HUES48 (cell line): ENCODE data around the gene SOX8.

Experiments
- H3K27ac ChIP-seq: one replicate; pipeline ENCODE4 v1.7.0; 2013; ENCODE audit warnings: low read depth, low read length, inconsistent platforms
- H3K27me3 ChIP-seq: 2 replicates; pipeline ENCODE4 v1.6.1; 2013; ENCODE audit warnings: mild to moderate bottlenecking, low read length; ENCODE audit not compliant: control insufficient read depth, insufficient read depth
- H3K36me3 ChIP-seq: 2 replicates; pipeline ENCODE4 v1.6.1; 2013; ENCODE audit warnings: low read length; ENCODE audit not compliant: control insufficient read depth, insufficient read depth
- H3K4me1 ChIP-seq: 2 replicates; pipeline ENCODE4 v1.6.1; 2013; ENCODE audit warnings: mild to moderate bottlenecking, low read length; ENCODE audit not compliant: control insufficient read depth, insufficient read depth
- H3K4me3 ChIP-seq: 2 replicates; pipeline ENCODE4 v1.5.1; 2013; ENCODE audit warnings: mild to moderate bottlenecking, low read depth, low read length
- H3K9ac ChIP-seq: 2 replicates; pipeline ENCODE4 v1.6.1; 2013; ENCODE audit warnings: mild to moderate bottlenecking, low read depth, low read length, moderate library complexity
- H3K9me3 ChIP-seq: 2 replicates; pipeline ENCODE4 v1.6.1; 2013; ENCODE audit warnings: low read length; ENCODE audit not compliant: control insufficient read depth, insufficient read depth

Gene SOX8

DNA sequence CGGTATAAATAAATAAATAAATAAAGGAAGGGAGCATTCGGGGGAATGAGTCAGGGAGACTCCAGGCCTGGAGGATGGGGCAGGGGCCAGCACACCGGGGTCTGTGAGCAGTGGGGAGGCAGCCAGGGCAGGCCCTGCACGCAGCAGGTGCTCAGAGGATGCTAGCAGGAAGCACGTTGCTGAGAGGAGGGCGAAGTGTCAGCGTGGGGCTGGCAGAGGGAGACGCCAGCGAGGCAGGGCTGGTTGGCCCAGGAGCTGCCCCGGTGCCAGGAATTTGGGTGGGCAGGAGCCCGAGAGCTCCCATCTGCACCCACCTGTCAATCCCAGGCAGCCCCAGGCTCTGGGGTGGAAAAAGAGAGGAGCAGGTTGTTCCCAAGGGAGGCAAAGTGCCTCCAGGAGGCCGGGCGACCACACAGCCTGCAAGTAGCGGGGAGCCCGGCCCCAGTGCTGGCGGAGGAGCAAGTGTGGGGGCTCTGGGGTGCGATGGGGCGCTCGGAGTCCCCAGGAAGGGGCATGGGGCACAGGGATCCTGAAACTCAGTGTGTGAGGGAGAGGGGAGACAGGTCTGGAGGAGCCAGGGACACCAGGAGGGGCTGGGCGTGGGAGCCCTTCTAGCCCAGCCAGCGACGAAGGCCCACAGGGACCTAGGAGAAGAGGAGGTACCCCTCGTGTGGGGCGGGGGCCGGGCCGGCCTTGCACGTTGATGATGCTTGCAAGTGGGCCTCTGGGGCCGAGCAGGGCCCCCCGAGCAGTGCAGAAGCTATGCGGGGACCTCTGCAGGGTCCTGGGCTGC, 28.0 kb downstream of the SOX8 start:
- no peaks in the 10 kb centered on the region for H3K9me3 ChIP-seq
- H3K27me3 ChIP-seq: no peaks in the 10 kb centered on the region
- H3K4me1 ChIP-seq: no peaks in the 10 kb centered on the region
- H3K4me3 ChIP-seq: no peak overlapping the region
- H3K36me3 ChIP-seq: no peaks in the 10 kb centered on the region
- H3K27ac ChIP-seq: no peak overlapping the region
- H3K9ac ChIP-seq: no peak overlapping the region

DNA sequence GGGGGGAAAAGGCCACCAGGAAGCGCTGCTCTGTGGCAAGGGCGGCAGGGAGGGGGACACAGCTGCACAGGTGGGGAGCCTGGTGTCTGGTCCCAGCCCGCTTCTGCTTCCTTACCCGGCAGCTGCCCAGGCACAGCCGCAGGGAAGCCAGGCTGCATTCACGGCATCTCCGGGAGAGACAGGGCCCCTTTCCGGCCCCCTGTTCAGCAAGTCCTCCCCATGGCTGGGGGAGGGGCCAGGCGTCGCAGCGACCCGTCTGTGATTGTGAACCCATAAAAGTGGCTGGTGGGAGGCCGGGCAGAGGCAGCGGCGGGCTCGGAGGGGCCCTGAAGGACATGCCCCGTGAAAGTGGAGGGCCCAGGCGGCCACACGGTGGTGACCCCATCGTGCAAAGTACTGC, 28.7 kb downstream of the SOX8 start:
- H3K27ac ChIP-seq: no peak overlapping the region
- H3K9me3 ChIP-seq: no peaks in the 10 kb centered on the region
- H3K9ac ChIP-seq: no peak overlapping the region
- H3K27me3 ChIP-seq: no peaks in the 10 kb centered on the region
- H3K4me1 ChIP-seq: no peaks in the 10 kb centered on the region
- H3K4me3 ChIP-seq: no peak overlapping the region
- H3K36me3 ChIP-seq: no peaks in the 10 kb centered on the region

DNA sequence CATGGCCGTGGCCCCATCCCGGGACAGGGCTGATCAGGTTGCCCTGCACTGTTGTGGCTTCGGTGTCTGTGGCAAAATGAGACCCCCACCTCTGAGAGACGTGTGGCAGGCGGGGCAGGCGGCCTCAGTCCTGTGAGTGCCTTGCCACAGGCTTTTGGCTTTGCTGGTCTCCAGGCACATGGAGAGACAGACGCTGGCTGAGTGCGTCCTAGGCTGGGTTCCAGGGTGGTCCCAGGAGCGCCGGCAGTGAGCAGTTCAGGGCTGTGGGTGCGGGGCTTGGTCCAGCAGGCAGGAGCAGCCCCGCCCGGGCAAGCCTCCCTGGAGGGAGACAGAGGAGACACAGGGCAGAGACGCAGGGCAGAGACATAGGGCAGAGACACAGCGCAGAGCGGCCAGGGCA, 29.2 kb downstream of the SOX8 start:
- H3K4me1 ChIP-seq: no peaks in the 10 kb centered on the region
- H3K36me3 ChIP-seq: no peaks in the 10 kb centered on the region
- no peaks in the 10 kb centered on the region for H3K9me3 ChIP-seq
- no peaks in the 10 kb centered on the region for H3K27me3 ChIP-seq
- H3K27ac ChIP-seq: no peak overlapping the region
- H3K9ac ChIP-seq: no peak overlapping the region
- H3K4me3 ChIP-seq: no peak overlapping the region

DNA sequence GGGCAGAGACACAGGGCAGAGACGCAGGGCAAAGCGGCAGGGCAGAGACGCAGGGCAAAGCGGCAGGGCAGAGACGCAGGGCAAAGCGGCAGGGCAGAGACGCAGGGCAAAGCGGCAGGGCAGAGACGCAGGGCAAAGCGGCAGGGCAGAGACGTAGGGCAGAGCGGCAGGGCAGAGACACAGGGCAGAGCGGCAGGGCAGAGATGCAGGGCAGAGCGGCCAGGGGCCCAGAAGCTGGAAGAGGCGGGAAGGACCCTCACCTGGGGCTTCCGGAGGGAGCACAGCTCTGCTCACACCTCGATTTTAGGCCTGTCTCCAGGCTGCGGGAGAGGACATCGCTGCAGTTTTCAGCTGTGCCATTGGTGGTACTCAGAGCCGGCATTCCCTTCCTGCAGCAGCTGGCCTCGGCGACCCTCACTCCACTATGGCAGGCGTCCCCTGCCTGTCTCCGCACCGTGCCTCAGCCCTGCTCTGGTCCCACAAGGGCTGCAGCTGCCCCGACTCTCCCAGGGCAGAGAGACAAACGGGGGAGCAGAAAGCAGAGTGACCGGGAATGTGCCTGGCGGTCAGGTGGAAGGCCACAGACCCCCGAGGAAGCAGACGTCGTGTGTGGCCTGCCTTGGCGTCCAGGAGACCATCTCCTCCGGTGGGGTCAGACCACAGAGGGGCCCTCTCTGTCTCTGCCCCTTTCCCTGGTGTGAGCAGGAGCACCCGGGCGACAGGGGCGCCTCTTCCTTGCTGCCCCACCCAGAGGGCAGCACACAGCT, 29.9 kb downstream of the SOX8 start:
- H3K9ac ChIP-seq: no peak overlapping the region
- H3K27ac ChIP-seq: no peak overlapping the region
- H3K27me3 ChIP-seq: no peaks in the 10 kb centered on the region
- no peaks in the 10 kb centered on the region for H3K4me1 ChIP-seq
- no peaks in the 10 kb centered on the region for H3K9me3 ChIP-seq
- no peak overlapping the region for H3K4me3 ChIP-seq
- H3K36me3 ChIP-seq: no peaks in the 10 kb centered on the region

DNA sequence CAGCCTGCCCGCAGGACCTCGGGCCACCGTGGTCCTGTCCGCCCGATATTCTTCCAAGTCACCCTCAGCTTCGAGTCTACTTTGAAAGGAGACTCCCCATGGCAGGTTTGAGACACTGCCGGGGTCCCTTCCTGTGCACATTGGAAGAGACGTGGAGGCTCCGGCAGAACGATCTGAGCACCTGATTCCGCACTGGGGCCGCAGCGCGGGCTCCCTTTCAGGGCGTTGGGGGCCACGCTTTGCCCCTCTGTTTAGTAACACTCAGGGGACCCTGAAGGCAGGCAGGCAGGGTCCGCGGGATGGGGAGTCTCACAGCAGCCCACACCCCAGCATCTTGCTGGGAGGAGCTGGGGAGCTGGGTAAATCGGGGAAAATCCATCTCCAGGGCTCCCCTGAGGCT, 30.6 kb downstream of the SOX8 start:
- Histone ChIP-seq H3K4me1 (no peaks in the 10 kb centered on the region), H3K4me3 (no peak overlapping the region), H3K9me3 (no peaks in the 10 kb centered on the region), H3K27me3 (no peaks in the 10 kb centered on the region), H3K36me3 (no peaks in the 10 kb centered on the region), H3K9ac (no peak overlapping the region), H3K27ac (no peak overlapping the region)

DNA sequence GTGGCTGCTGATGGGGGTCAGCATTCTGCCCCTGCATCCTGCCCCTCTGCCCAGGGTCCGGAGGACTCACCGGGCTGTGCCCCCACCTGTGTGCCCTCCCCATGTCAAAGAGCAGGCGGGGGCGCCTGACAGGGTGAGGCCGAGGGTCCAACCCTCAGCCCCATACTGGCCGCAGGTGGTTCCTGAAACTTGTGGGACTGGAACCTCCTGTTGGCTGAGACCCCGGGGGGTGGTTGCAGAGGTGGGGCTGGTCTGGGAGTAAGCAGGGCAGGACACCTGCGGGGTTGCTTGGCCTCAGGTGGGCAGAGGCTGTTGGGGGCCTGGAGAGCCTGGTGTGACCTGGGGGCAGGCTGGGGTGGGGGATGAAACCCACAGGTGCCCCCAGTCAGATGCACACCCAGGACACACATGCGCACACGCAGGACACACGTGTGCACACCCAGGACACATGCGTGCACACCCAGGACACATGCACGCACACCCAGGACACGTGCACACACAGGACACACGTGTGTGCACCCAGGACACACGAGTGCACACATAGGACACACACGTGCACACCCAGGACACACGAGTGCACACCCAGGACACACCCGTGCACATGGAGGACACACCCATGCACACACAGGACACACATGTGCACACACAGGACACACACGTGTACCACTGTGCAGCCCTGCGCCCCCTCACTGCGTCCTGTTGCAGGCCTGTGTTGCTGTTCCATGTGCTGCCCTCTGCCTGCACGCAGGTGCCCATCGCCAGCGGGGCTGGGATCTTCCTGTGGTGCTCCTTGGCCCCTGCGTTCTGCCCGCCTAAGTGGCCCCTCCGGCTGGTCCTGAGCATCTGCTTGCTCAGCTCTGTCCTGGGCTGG, 31.4 kb downstream of the SOX8 start:
- Histone ChIP-seq H3K36me3 (no peaks in the 10 kb centered on the region), H3K27ac (no peak overlapping the region), H3K27me3 (no peaks in the 10 kb centered on the region), H3K4me3 (no peak overlapping the region), H3K9me3 (no peaks in the 10 kb centered on the region), H3K4me1 (no peaks in the 10 kb centered on the region), H3K9ac (no peak overlapping the region)

DNA sequence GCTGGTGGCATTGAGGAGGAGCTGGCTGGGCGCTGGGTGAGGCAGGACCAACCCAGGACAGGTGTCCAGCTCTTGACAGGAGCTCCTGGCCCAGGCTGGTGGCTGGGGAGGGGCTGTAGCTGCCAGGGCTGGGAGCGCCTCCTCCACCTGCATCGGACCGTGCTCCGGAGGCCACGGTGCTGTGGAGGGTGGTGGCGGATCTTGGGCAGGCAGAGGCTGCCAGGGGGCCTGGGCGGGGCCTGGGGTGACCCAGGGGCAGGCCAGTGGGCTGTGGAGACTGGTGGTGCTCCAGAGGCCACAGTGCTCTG, 32.0 kb downstream of the SOX8 start:
- Histone ChIP-seq H3K9ac (no peak overlapping the region), H3K9me3 (no peaks in the 10 kb centered on the region), H3K27me3 (no peaks in the 10 kb centered on the region), H3K36me3 (no peaks in the 10 kb centered on the region), H3K27ac (no peak overlapping the region), H3K4me1 (no peaks in the 10 kb centered on the region), H3K4me3 (no peak overlapping the region)

DNA sequence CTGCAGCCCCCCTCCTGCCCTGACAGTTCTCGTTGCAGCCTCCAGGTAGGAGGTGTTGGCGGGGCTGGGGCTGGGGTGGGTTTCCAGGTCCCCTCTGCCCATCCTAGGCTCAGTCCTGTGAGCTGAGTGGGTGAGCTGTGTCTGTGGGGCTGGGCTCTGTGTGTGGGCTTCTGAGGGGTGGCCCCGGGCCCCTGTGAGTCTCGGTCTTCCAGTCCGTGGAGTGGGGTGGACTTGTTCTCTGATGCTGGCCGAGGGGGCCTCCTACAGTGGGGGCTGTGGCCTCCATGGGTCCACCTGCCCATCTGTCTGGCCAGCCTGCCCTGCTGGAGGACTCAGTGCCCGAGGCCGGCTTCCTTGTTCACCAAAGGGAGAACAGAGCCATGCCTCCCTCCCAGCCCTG, 32.7 kb downstream of the SOX8 start:
- H3K27me3 ChIP-seq: no peaks in the 10 kb centered on the region
- no peak overlapping the region for H3K4me3 ChIP-seq
- no peaks in the 10 kb centered on the region for H3K9me3 ChIP-seq
- H3K36me3 ChIP-seq: no peaks in the 10 kb centered on the region
- no peaks in the 10 kb centered on the region for H3K4me1 ChIP-seq
- no peak overlapping the region for H3K27ac ChIP-seq
- no peak overlapping the region for H3K9ac ChIP-seq

DNA sequence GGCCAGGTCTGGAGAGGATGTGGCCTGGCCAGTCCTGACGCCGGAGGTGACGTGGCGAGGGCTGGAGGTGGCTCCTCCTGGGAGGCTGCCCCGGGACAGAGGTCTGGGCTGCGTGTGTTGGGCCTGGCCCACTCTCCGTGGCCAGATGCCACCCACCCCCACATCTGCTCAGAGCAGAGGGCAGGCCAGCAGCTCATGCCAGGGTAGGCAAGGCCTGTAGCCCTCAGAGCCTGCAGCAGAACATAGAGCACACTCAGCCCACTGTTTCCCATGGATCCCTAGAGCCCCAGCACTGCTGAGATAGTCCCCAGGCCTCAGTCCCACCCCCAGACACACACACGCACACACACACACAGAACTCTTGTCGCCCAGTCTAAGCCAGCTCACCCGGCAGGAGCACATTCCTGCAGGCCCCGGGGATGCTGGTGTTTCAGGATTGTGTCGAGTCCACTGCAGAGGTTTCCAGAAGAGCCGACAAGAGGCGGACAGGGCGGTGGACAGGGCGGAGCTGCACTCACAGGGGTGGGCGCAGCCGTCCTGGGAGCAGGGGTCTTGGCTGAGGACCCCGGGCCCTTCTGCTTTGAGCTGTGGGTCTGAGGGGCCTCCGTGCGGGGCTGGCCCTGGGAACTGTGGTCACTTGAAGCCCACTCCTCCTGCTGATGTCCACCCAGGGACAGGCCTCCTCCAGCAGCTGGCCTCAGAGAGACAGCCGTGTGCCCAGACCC, 33.4 kb downstream of the SOX8 start:
- no peaks in the 10 kb centered on the region for H3K4me1 ChIP-seq
- H3K4me3 ChIP-seq: no peak overlapping the region
- H3K9ac ChIP-seq: no peak overlapping the region
- no peak overlapping the region for H3K27ac ChIP-seq
- H3K27me3 ChIP-seq: no peaks in the 10 kb centered on the region
- H3K36me3 ChIP-seq: no peaks in the 10 kb centered on the region
- no peaks in the 10 kb centered on the region for H3K9me3 ChIP-seq

DNA sequence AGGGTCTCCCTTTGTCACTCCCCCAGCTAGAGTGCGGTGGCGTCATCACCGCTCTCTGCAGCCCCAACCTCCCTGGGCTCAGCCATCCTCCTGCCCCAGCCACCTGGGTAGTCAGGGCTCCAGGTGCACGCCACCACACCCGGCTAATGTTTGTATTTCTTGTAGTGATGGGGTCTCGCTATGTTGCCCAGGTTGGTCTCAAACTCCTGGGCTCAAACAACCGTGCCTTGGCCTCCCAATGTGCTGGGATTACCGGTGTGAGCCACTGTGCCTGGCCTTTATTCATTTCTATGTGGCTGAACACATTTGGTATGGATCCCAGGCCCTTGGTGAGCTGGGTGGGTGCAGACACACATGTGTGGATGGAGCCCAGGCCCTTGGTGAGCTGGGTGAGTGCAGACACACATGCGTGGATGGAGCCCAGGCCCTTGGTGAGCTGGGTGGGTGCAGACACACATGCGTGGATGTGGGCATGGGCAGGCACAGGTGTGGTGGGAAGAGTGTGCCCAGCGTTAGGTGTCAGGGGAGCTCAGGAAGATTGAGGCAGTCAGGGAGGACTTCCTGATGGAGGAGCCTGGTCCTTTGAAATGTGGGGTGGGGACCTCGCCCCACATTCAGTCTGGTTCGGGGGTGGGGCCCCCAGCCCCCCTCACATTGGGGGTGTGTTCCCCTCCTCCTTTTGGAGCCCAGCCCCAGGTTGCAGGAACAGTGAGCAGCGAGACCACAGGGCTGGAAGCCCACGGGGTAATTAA, 37.1 kb downstream of the SOX8 start:
- Histone ChIP-seq H3K27ac (no peak overlapping the region), H3K9me3 (no peaks in the 10 kb centered on the region), H3K4me1 (no peaks in the 10 kb centered on the region), H3K27me3 (no peaks in the 10 kb centered on the region), H3K4me3 (no peak overlapping the region), H3K36me3 (no peaks in the 10 kb centered on the region), H3K9ac (no peak overlapping the region)
